ENCODE results near the gene ITPKC. TPM values are rescaled to one million over a fixed set of nuclear protein-coding genes. Genes with fewer than 3 reads are reported as not detected.

Gene ITPKC
- total RNA-seq, 2 experiments from 2014 or later = 5.5 to 6.5 TPM

DNA sequence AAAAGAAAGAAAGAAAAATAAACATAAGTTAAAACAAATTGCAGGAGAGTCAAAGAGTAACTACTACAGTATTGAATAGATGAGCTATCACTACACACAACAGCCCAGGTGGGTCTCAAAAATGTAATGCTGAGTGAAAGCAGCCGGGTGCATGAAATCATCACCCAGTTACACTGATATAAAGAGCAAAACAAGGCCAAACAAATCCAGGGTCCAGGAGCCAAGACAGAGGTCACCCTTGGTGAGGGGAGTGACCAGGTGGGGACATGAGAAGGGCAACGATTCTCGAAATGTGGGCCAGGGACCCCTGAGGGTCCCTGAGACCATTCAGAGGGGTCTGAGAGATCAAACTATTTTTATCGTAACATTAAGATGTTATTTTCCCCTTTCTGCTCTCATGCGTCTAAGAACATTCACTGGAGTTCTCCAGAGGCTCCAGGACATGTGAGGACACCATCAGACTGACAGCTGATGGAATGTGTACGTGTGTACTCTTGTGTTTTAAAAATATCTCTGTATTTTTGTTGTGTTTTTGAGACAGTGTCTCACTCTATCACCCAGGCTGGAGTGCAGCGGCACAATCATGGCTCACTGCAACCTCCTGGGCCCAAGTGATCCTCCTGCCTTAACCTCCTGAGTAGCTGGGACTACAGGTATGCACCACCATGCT, 10.8 kb upstream of the ITPKC start:
- H3K79me2 ChIP-seq (ENCODE audit: insufficient read depth, low read depth, low read length) = no peaks in the 10 kb centered on the region
- H3K4me3 ChIP-seq (ENCODE audit: low read depth, low read length, poor library complexity, severe bottlenecking) = no peak overlapping the region
- H3K4me1 ChIP-seq (ENCODE audit: insufficient read depth, low read length, poor library complexity, severe bottlenecking) = no peaks in the 10 kb centered on the region
- TF ChIP-seq EZH2phosphoT487 (IDR thresholded peaks at IDR 0.05; ENCODE audit: borderline replicate concordance, low read depth, low read length) = no peak
- POLR2A ChIA-PET = no interaction called here
- no peaks in the 10 kb centered on the region for H4K20me1 ChIP-seq (ENCODE audit: insufficient read depth, low read length)
- CTCF ChIA-PET (ENCODE audit: unreplicated experiment) = no interaction called here
- no peak overlapping the region for H3K27ac ChIP-seq (ENCODE audit: low read depth, low read length, poor library complexity, severe bottlenecking)
- no peaks in the 10 kb centered on the region for H3K9me3 ChIP-seq (ENCODE audit: low read length)
- H3K4me2 ChIP-seq (ENCODE audit: low read length) = no peak overlapping the region
- peaks cover 54% of the 10 kb centered on the region for H3K36me3 ChIP-seq (ENCODE audit: insufficient read depth, low read length)
- no peak for DNase-seq (ENCODE audit: low spot score)
- no peaks in the 10 kb centered on the region for H3K9me2 ChIP-seq (ENCODE audit: insufficient read depth, low read length)
- no TSS peak for BruUV-seq (replicated peaks)
- H2AFZ ChIP-seq (ENCODE audit: low read length) = no peak overlapping the region
- intact Hi-C loops (cut with micrococcal nuclease; ENCODE audit: unreplicated experiment) = no loop called here

DNA sequence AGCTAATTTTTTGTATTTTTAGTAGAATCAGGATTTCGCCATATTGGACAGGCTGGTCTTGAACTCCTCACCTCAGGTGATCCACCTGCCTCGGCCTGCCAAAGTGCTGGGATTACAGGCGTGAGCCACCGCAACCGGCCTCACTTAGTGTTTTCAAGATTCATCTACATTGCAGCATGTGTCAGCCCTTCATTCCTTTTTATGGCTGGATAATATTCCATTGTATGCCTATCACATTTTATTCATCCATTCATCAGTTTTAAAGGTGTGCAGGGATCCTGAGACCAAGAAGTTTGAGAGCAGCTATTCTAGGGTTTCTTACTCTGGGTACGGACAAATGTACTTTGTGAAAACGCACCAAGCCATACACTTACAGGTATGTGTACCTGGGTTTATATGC, 9.3 kb upstream of the ITPKC start:
- Histone ChIP-seq H4K20me1 (ENCODE audit: insufficient read depth, low read length) (no peaks in the 10 kb centered on the region), H3K4me1 (ENCODE audit: insufficient read depth, low read length, poor library complexity, severe bottlenecking) (no peaks in the 10 kb centered on the region), H3K36me3 (ENCODE audit: insufficient read depth, low read length) (peaks cover 52% of the 10 kb centered on the region), H3K27ac (ENCODE audit: low read depth, low read length, poor library complexity, severe bottlenecking) (no peak overlapping the region), H2AFZ (ENCODE audit: low read length) (no peak overlapping the region), H3K4me2 (ENCODE audit: low read length) (no peak overlapping the region), H3K4me3 (ENCODE audit: low read depth, low read length, poor library complexity, severe bottlenecking) (no peak overlapping the region), H3K9me2 (ENCODE audit: insufficient read depth, low read length) (no peaks in the 10 kb centered on the region), H3K9me3 (ENCODE audit: low read length) (no peaks in the 10 kb centered on the region), H3K79me2 (ENCODE audit: insufficient read depth, low read depth, low read length) (no peaks in the 10 kb centered on the region)
- POLR2A ChIA-PET = no interaction called here
- TF ChIP-seq, protein P1, sequence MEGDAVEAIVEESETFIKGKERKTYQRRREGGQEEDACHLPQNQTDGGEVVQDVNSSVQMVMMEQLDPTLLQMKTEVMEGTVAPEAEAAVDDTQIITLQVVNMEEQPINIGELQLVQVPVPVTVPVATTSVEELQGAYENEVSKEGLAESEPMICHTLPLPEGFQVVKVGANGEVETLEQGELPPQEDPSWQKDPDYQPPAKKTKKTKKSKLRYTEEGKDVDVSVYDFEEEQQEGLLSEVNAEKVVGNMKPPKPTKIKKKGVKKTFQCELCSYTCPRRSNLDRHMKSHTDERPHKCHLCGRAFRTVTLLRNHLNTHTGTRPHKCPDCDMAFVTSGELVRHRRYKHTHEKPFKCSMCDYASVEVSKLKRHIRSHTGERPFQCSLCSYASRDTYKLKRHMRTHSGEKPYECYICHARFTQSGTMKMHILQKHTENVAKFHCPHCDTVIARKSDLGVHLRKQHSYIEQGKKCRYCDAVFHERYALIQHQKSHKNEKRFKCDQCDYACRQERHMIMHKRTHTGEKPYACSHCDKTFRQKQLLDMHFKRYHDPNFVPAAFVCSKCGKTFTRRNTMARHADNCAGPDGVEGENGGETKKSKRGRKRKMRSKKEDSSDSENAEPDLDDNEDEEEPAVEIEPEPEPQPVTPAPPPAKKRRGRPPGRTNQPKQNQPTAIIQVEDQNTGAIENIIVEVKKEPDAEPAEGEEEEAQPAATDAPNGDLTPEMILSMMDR (conservative IDR thresholded peaks at IDR 0.05; ENCODE audit: low read length) = no peak
- TF ChIP-seq EZH2phosphoT487 (IDR thresholded peaks at IDR 0.05; ENCODE audit: borderline replicate concordance, low read depth, low read length) = no peak
- CTCF ChIA-PET (ENCODE audit: unreplicated experiment) = no interaction called here
- intact Hi-C loops (cut with micrococcal nuclease; ENCODE audit: unreplicated experiment) = no loop called here
- no TSS peak for BruUV-seq (replicated peaks)
- DNase-seq (ENCODE audit: low spot score) = no peak

DNA sequence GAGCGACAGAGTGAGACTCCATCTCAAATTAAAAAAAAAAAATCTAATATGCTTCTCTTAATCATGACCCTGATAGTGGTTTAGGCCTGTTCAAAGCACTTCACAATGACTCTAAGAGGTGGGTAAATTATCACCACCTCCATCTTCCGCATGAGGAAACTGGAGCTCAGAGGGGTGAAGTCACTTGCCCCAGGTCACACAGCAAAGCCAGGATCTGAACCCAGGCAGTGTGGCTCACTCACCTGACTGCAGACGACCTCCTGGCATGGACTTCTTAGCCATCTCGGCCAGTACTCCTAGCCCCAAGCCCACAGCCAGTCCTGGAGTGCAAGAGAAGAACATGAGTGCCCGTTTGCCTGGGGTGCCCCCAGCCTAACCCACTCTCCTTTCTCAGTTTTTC, 7.1 kb upstream of the ITPKC start:
- H3K9me2 ChIP-seq (ENCODE audit: insufficient read depth, low read length) = no peaks in the 10 kb centered on the region
- DNase-seq (ENCODE audit: low spot score) = no peak
- H3K4me3 ChIP-seq (ENCODE audit: low read depth, low read length, poor library complexity, severe bottlenecking) = no peak overlapping the region
- CTCF ChIA-PET (ENCODE audit: unreplicated experiment) = no interaction called here
- no peak overlapping the region for H3K4me2 ChIP-seq (ENCODE audit: low read length)
- intact Hi-C loops (cut with micrococcal nuclease; ENCODE audit: unreplicated experiment) = no loop called here
- H3K27ac ChIP-seq (ENCODE audit: low read depth, low read length, poor library complexity, severe bottlenecking) = no peak overlapping the region
- H3K4me1 ChIP-seq (ENCODE audit: insufficient read depth, low read length, poor library complexity, severe bottlenecking) = peaks cover 9% of the 10 kb centered on the region
- TF ChIP-seq, protein P1 (conservative IDR thresholded peaks at IDR 0.05; ENCODE audit: low read length) = no peak
- TF ChIP-seq EZH2phosphoT487 (IDR thresholded peaks at IDR 0.05; ENCODE audit: borderline replicate concordance, low read depth, low read length) = no peak
- BruUV-seq (replicated peaks) = no TSS peak
- H3K9me3 ChIP-seq (ENCODE audit: low read length) = no peaks in the 10 kb centered on the region
- no peak overlapping the region for H2AFZ ChIP-seq (ENCODE audit: low read length)
- H3K79me2 ChIP-seq (ENCODE audit: insufficient read depth, low read depth, low read length) = peaks cover 3% of the 10 kb centered on the region; the same call in 1 of the 2 replicates
- POLR2A ChIA-PET = no interaction called here
- H4K20me1 ChIP-seq (ENCODE audit: insufficient read depth, low read length) = no peaks in the 10 kb centered on the region
- peaks cover 41% of the 10 kb centered on the region for H3K36me3 ChIP-seq (ENCODE audit: insufficient read depth, low read length)
